ENCODE results near the gene GPR146. TPM values are rescaled to one million over a fixed set of nuclear protein-coding genes. Genes with fewer than 3 reads are reported as not detected.

The GPR146 gene
- total and polyA plus RNA-seq, 2 donors from 2014 or later = 7.6 to 10.3 TPM

- no peak for TF ChIP-seq CTCF (IDR thresholded peaks at IDR 0.05; ENCODE audit: borderline replicate concordance, extremely low read depth, insufficient read depth)
- H3K9ac ChIP-seq (ENCODE audit: low read length in 3 of 3) = no peak overlapping the region
- DNase-seq = peak in 1 of 5 donors; percentile 68
Measured at GRCh38 chr7:1106793-1107421, 62.6 kb downstream of the GPR146 start.

GRCh38 chr7:1108264-1108920, 64.0 kb downstream of the GPR146 start:
- intact Hi-C loops (cut with DNase I) = no loop called here
- DNase-seq = peak in 1 of 5 donors; percentile 66
- Histone ChIP-seq H3K27me3 (ENCODE audit: control insufficient read depth, insufficient read depth, low read length) (no peaks in the 10 kb centered on the region), H3K4me1 (ENCODE audit: control insufficient read depth in 2 of 3, insufficient read depth in 2 of 3, low read depth in 1 of 3, low read length in 3 of 3) (peaks cover 0 to 2% (median 0%) of the 10 kb centered on the region in 3 donors), H3K4me3 (ENCODE audit: low read length in 3 of 3) (no peak overlapping the region), H3K9ac (ENCODE audit: low read length in 3 of 3) (no peak overlapping the region), H3K9me3 (ENCODE audit: control insufficient read depth in 2 of 3, insufficient read depth in 1 of 3, low read length in 3 of 3) (no peaks in the 10 kb centered on the region), H3K27ac (ENCODE audit: low read depth in 2 of 2, low read length in 2 of 2) (no peak overlapping the region), H3K36me3 (ENCODE audit: control insufficient read depth in 2 of 3, insufficient read depth in 3 of 3, low read length in 3 of 3) (no peaks in the 10 kb centered on the region)
- no peak for TF ChIP-seq CTCF (IDR thresholded peaks at IDR 0.05; ENCODE audit: borderline replicate concordance, extremely low read depth, insufficient read depth)
- no peak for FAIRE-seq

More at GRCh38 chr7:1106793-1107421, 62.6 kb downstream of the GPR146 start:
- Histone ChIP-seq H3K9me3 (ENCODE audit: control insufficient read depth in 2 of 3, insufficient read depth in 1 of 3, low read length in 3 of 3) (no peaks in the 10 kb centered on the region), H3K36me3 (ENCODE audit: control insufficient read depth in 2 of 3, insufficient read depth in 3 of 3, low read length in 3 of 3) (no peaks in the 10 kb centered on the region), H3K27me3 (ENCODE audit: control insufficient read depth, insufficient read depth, low read length) (no peaks in the 10 kb centered on the region), H3K27ac (ENCODE audit: low read depth in 2 of 2, low read length in 2 of 2) (no peak overlapping the region), H3K4me3 (ENCODE audit: low read length in 3 of 3) (no peak overlapping the region), H3K4me1 (ENCODE audit: control insufficient read depth in 2 of 3, insufficient read depth in 2 of 3, low read depth in 1 of 3, low read length in 3 of 3) (peaks cover 0 to 9% (median 6%) of the 10 kb centered on the region in 3 donors)
- FAIRE-seq = no peak
- intact Hi-C loops (cut with DNase I) = no loop called here

Small RNA genes lying within 50 kb of the gene (microRNA-seq; reads per million reads assigned to microRNA genes)
- 712 reads per million, percentile 78 among the genes with 10 or more reads in this experiment for gene MIR339

Other genes starting within 250 kb of the GPR146 start
- gene SUN1, start 212.1 kb upstream of the GPR146 start, total RNA-seq = 168 TPM
- 40.4 TPM for gene SUN1, start 212.1 kb upstream of the GPR146 start, polyA plus RNA-seq (ENCODE audit: insufficient read depth, low read depth, low replicate concordance)
- 44.8 TPM for gene GET4, start 168.0 kb upstream of the GPR146 start, total RNA-seq
- gene GET4, start 168.0 kb upstream of the GPR146 start, polyA plus RNA-seq (ENCODE audit: insufficient read depth, low read depth, low replicate concordance) = 80.8 TPM
- 48.2 TPM for gene ADAP1, start 89.9 kb upstream of the GPR146 start, total RNA-seq
- 36.4 TPM for gene ADAP1, start 89.9 kb upstream of the GPR146 start, polyA plus RNA-seq (ENCODE audit: insufficient read depth, low read depth, low replicate concordance)
- gene COX19, start 69.0 kb upstream of the GPR146 start, total RNA-seq = 14.7 TPM
- 4.8 TPM for gene COX19, start 69.0 kb upstream of the GPR146 start, polyA plus RNA-seq (ENCODE audit: insufficient read depth, low read depth, low replicate concordance)
- gene CYP2W1, start 61.4 kb upstream of the GPR146 start, total RNA-seq = 0.13 TPM
- 0.17 TPM for gene CYP2W1, start 61.4 kb upstream of the GPR146 start, polyA plus RNA-seq (ENCODE audit: insufficient read depth, low read depth, low replicate concordance)
- gene GPER1, start 43.6 kb downstream of the GPR146 start, total RNA-seq = 5.2 TPM
- 4.8 TPM for gene GPER1, start 43.6 kb downstream of the GPR146 start, polyA plus RNA-seq (ENCODE audit: insufficient read depth, low read depth, low replicate concordance)
- 21.9 TPM for gene ZFAND2A, start 115.7 kb downstream of the GPR146 start, total RNA-seq
- gene ZFAND2A, start 115.7 kb downstream of the GPR146 start, polyA plus RNA-seq (ENCODE audit: insufficient read depth, low read depth, low replicate concordance) = 27.6 TPM
- gene UNCX, start 188.3 kb downstream of the GPR146 start, total RNA-seq = 2.0 TPM
- gene UNCX, start 188.3 kb downstream of the GPR146 start, polyA plus RNA-seq (ENCODE audit: insufficient read depth, low read depth, low replicate concordance) = 1.4 TPM

All from kidney (tissue), 14 donors.